HG02840 (cell line): ENCODE data around the gene PSMD4.
"Not testable (repeated sequence)": the region's sequence is repeated elsewhere in the genome, so short reads cannot be mapped to it uniquely, and the experiment has no call there.

Experiments used
- ATAC-seq: cut with Tn5 transposase; IDR thresholded peaks from one replicate; pipeline ENCODE4 v1.9.1; 2021; ENCODE audit warnings: mild to moderate bottlenecking, moderate library complexity, moderate number of reproducible peaks; ENCODE audit not compliant: unreplicated experiment, low FRiP score

PSMD4 gene

DNA sequence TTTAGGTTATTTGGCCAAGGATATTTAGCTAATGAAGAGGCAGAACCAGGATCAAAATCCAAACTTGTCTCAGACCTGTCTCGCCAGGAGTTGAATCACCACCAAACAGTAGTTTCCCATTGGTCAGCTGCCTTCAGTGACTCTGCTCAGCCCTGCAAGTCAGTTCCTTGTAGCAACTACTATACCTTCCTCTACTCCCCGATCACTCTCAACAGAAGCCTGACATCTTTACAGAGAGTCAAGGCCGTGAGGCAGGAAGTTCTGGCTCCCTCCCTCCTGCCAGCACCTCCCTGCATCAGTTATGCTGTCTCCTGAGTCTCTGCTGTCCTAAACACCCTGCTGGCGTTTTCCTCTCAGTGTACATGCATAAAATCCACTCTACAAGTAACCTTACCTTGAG, 13.2 kb downstream of the PSMD4 start:
- no peak for ATAC-seq

DNA sequence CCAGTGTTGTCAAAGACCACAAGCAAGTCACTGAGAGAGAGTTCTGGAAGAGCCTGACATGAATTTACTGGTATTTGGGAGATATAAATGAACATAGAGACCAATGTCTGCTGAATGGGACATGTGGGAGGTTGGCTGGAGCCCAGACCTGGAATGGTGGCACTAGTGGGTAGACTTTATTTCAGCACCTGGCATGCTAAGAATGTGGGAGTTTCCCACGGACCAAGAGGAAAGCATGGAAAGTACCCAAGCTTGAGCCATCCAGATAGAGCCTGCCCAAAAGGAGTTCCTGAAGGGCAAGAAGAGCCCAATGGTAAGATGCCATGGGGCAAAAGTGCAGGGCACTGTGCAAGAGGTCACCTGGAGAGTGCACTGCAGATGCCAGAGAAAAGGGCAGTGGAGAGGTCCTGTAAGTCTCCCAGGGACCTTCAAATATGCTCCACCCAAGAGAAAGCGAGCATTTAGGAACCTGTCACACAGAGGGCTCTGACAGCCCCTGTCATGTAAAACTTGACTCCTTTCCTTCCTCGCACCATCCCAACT, 19.5 kb downstream of the PSMD4 start:
- no peak for ATAC-seq

DNA sequence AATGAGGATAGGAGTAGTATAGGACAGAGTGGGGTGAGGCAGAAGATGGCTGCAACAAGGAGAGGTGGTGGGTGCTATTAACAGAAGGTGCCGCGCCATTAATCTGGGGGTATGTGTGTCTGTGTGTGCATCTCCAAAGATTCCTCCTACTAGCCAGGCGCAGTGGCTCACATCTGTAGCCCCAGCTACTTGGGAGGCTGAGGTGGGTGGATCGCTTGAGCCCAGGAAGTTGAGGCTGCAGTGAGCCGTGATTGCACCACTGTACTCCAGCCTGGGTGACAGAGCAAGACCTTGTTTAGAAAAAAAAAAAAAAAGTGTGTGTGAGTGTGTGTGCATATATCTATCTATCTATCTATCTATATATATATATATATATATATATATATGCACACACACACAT, 20.8 kb downstream of the PSMD4 start:
- ATAC-seq: not testable (repeated sequence)

DNA sequence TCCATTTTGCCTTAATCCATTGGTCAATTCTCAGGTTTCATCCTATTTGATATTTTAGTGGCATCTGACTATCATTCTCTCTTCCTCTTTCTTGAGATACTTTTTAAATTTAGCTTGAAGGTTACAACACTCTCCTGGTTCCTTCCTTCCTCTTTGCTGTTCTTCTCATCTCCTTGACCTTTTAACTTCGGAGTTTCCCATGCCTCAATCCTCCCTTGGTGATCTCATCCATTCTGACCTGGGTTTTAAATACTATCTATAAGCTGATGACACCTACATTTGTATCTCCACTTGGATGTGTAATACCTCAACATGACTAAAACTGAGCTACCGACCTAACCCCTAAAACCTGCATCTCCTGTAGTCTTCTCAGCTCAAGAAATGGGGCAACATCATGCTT, 22.7 kb downstream of the PSMD4 start:
- ATAC-seq: no peak

DNA sequence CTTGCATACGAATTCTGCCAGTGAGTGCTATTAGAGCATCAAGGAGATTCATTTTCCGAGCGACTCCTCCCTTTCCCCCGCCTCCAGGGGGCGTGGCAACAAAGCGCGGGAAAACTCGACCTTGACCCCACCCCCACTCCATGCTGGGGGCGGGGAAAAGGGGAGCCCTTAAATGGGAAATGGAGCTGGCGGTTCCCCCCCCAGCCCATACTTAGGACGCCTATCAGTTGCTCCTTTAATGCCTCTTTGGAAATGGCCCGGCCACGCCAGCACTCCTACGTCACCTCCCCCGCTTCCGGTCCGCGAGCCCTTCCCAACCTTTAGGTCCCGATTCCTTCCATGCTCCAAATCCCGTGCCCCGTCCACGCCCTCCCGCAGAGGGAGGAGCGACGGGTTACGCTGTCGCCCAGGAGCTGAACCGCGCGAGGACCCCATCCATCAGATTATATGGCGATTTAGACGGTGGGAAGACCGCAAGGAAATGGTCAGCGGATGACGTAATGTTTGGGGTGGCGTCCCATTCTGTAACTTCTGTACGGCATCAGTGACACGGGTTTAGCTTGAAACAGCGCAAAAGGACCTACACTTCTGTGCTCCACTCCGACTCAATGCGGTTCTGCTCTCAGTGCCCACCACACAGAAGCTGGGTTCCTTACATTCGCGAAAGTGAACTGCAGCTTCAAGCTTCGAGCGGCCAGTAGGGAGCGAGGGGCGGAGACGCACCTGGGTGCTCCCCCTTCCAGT, 26.9 kb downstream of the PSMD4 start:
- peak; percentile 43 for ATAC-seq

DNA sequence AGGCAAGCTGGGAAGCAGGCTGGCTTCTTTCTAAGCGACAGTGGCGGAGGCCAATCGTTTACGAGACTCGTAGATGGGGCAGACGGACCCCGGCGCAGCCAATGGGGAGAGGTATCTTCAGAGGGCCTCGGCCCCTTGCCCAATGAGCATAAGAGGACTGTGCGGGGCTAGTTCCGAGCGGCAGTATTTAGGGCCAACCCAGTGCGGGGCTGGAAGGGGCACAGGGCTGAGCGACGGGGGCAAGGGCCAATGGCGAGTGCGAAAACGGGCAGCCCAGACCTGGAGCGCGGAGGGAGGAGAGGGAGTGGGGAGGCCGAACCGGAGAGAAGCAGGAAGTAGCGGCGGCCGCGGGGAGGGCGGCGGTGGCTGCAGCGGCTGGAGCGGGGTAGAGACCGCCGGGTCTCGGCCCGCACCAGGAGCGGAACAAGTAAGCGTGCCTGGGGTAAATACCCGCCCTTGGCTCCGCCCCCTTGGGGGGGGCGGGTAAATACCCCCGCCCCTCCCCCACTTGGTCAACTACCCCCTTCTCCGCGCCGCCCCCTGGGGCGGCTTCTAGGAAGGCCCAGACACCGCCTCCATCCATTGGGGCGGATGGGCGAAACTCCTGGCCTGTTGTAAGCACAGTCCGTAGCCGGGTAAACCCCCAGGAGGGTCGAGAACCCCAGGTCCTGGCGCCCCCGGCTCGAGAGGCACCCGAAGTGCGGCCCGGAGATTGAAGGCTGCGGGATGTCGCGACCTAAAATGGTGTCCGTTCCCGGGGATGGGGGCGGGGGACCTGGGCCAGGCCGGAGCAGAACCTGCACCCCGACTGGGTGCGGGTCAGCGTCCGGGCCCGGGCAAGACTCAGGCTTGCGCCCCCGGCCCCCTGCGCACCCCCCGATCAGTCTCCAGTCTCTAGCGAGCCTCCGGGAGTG, 27.7 kb downstream of the PSMD4 start, which contains the start of gene ZNF687:
Gene ZNF687, plus strand, starts transcription at position 331 of the 914 bp plus-strand sequence. CDS start 3,993 bp downstream, outside the sequence.
- peak; percentile 84 for ATAC-seq

DNA sequence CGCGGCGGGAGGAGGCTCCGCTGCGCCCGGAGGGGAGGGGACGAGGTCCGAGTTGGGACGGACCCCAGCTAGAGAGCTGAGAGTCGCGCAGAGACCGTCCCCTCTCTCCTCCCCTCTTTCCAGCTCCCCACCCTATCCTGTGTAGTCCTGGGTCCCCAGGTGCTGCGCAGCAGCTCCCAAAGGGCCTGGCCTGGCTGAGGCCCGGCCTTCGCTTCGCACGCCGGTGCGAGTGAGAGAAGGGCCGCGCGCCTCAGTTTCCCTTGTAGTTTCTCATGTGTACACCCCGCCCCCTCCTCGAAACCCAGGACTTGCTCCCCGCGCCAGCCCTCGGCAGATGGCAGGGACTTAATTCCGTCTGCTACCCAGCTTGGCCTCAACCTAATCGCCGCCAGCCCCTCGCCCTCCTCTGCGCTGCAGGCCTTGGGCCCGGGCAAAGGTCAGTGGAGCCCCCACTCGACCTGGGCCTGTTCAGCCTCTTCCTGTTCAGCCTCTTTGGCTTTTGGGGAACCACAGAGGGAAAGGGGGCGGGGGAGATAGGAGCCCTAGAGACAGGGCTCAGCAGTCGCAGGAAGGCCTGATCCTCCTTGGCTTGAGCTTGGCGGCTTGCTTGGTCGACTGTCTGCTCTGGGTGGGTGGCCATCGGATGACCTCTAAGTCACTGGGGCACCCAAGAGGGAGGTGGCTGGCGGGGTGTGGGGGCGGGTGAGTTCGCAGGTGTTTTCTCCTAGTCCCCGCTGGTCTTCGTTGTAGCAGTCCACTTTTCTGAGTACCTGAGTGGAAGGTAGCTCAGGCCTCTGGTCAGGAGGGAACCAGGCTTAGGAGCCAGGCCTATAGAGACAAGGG, 28.6 kb downstream of the PSMD4 start:
- ATAC-seq: no peak

DNA sequence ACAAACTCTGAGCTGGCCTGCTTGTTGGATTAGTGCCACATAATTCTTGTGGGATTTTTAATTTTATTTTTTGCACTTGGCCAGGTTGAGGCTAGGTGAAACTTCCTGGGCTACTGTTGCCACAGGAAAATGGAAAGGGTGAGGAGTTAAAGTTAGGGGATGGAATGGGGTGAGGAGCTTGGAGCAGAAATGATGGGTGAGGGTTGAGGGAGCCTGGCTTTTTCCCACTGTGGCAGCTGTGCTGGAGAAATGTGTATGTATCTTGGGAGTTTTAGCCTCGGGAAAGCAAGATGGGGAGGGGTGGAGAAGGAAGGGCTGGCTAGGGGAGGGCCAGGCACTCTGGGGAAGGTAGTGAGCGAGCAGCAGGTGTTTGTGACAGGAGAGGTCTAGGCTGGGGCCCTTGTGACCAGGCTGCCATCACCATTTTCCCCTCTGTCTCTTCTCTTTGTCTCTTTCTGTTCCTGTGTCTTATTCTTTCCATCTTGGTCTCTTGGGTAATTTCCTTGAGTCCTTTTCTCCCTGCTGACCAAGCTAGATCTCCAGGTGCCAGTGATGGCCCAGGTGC, 29.6 kb downstream of the PSMD4 start:
- no peak for ATAC-seq

DNA sequence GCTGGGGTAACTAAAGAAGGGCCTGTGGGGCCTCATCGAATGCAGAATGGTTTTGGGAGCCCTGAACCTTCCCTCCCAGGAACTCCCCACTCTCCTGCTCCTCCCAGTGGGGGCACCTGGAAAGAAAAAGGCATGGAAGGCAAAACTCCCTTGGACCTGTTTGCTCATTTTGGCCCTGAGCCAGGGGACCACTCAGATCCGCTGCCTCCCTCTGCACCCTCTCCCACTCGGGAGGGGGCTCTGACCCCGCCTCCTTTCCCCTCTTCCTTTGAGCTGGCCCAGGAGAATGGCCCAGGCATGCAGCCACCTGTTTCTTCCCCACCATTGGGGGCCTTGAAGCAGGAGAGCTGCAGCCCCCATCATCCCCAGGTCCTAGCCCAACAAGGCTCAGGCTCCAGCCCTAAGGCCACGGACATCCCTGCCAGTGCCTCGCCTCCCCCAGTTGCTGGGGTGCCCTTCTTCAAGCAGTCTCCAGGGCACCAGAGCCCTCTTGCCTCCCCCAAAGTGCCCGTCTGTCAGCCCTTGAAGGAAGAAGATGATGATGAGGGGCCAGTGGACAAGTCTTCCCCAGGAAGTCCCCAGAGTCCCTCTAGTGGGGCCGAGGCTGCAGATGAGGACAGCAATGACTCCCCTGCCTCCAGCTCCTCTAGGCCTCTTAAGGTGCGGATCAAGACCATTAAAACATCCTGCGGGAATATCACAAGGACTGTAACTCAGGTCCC, 32.2 kb downstream of the PSMD4 start:
- ATAC-seq: no peak

DNA sequence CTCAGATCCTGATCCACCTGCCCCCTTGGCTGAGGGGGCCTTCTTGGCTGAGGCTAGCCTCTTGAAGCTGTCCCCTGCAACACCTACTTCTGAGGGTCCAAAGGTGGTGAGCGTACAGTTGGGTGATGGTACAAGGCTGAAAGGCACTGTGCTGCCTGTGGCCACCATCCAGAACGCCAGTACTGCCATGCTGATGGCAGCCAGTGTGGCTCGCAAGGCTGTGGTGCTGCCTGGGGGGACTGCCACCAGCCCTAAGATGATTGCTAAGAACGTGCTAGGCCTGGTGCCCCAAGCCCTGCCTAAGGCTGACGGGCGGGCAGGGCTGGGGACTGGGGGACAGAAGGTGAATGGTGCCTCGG, 32.8 kb downstream of the PSMD4 start:
- no peak for ATAC-seq

DNA sequence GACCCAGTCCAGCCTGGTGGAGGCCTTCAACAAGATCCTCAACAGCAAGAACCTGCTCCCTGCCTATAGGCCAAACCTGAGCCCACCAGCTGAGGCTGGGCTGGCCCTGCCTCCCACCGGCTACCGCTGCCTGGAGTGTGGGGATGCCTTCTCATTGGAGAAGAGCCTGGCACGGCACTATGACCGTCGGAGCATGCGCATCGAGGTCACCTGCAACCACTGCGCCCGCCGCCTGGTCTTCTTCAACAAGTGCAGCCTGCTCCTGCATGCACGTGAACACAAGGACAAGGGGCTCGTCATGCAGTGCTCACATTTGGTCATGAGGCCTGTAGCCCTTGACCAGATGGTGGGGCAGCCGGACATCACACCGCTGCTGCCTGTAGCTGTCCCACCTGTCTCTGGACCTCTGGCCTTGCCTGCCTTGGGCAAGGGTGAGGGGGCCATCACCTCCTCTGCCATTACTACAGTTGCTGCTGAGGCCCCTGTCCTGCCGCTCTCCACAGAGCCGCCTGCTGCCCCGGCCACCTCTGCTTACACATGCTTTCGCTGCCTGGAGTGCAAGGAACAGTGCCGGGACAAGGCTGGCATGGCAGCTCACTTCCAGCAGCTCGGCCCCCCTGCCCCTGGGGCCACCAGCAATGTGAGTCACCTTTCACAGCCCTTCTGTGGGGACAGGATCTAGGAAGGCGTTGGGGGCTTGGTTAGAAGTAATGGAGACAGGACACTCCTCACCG, 33.4 kb downstream of the PSMD4 start:
- no peak for ATAC-seq

DNA sequence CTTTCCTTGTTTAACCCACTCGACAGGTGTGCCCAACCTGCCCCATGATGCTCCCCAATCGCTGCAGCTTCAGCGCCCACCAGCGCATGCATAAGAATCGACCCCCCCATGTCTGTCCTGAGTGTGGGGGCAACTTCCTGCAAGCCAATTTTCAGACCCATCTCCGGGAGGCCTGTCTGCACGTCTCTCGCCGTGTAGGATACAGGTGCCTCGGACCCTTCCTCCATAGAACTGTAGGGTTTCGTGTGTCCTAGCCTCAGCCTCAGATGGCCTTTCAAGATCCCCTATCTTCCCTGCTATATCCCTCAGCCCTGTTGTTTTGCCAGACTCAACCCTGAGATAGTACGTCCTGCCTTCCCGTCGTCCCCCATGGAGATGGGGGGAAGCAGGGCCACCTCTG, 34.0 kb downstream of the PSMD4 start:
- ATAC-seq: no peak

DNA sequence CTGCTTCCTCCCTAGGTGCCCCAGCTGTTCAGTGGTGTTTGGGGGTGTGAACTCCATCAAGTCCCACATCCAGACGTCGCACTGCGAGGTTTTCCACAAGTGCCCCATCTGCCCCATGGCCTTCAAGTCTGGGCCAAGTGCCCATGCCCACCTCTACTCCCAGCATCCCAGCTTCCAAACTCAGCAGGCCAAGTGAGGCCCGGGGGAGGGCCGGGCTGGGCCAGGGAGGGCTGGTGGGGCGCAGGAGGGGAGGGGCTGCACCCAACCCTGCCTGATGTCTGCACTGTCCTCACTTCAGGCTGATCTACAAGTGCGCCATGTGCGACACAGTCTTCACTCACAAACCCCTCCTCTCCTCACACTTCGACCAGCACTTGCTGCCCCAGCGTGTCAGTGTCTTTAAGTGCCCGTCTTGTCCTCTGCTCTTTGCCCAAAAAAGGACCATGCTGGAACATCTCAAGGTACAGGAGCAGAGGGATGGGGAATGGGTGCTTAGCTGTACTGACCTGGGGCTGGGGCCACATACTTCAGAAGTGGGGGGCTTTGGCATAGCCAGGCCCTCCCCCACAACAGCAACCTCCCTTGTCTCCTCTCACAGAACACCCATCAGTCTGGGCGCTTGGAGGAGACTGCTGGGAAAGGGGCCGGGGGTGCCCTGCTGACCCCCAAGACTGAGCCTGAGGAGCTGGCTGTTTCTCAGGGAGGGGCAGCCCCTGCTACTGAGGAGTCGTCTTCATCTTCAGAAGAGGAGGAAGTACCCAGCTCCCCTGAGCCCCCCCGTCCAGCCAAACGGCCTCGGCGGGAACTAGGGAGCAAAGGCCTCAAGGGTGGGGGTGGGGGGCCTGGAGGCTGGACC, 34.8 kb downstream of the PSMD4 start:
- ATAC-seq: no peak

DNA sequence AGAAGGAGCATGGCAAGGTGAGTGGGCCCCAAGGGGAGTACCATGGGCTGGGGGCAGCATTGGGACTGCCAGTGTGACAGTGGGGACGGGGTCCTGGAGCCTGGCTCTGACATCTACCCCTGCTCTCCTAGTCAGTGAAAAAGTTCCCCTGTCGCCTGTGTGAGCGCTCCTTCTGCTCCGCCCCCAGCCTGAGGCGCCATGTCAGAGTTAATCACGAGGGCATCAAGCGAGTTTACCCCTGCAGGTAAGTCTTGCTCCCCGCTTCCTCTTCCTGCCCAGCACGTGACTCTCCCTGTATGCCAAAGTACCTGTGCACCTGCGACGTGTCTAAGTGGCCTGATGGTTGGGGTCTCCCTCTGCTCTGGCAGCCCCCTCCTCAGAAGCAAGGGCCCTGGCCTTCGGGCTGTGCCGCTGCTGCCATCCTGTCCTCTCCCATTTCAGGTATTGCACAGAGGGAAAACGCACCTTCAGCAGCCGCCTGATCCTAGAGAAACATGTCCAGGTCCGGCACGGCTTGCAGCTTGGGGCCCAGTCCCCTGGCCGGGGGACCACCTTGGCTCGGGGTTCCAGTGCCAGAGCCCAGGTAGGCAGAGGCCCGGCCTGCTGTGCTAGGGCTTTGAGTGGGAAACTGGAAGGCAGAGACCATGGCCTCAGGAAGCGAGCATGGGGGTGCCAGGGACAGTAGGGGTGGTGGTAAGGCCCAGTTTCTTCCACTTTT, 35.6 kb downstream of the PSMD4 start:
- ATAC-seq: no peak

DNA sequence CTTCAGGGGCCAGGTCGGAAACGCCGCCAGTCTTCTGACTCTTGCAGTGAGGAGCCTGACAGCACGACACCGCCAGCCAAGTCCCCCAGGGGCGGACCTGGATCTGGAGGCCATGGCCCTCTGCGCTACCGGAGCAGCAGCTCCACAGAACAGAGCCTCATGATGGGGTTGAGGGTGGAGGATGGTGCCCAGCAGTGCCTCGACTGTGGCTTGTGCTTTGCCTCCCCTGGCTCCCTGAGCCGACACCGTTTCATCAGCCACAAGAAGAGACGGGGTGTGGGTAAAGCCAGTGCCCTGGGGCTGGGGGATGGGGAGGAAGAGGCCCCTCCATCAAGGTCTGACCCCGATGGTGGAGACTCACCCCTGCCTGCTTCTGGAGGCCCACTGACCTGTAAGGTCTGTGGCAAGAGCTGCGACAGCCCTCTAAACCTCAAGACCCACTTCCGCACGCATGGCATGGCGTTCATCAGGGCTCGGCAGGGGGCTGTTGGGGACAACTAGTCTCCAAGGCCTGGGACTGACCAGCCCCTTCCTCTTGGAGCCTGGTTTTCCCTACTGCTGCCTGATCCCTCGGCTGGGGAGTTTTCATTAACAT, 36.3 kb downstream of the PSMD4 start:
- ATAC-seq: no peak

DNA sequence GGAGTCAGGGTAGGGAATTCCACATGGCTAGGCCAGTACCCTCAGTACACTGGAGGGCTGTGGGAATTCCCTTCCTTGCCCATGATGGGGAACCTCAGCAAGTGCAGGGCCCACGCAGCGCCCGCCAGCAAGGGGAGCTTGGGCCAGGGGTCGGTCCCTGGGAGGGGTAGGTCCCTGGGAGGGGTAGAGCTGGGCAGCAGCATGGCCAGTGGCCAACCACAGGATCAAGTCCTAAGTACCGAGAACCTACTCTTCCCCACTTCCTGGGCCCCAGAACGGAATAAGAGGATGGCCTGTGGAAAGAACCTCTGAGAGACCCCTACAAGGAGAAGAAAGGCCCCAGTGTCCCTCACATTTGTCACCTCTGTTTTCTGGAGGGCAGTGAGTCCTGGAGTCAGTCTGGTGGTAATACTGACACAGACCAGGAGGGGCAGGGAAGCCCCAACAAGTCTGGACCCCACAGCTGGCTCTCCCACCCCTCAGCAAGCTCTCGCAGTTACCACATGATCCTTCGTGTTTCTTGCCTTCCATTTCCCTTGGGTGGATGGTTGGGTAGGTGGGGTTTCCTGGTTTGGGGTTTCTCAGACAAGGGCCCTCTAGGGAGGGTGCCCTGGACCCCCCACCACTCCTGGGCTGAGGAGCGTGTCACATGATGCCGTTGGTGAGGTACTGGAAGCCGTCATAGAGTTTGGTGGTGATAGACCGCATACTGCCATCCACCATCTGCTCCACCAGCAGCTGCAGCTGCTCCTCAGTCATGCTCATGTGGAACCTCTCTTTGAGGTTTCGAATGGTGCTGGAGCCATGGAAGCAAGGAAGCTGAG, 37.9 kb downstream of the PSMD4 start:
- ATAC-seq: no peak
